T-helper 22 cell (primary cell): ENCODE measurements around the gene PPP1R18.
A peak's percentile ranks its signal among the peaks of the same experiment; 100 is the strongest.
"Not testable (repeated sequence)": the region's sequence is repeated elsewhere in the genome, so short reads cannot be mapped to it uniquely, and the experiment has no call there.

Source experiments
- DNase-seq: peaks from one replicate; pipeline ENCODE4 v3.0.0-alpha.2; 2020; ENCODE audit warnings: low read depth

PPP1R18 gene

DNA sequence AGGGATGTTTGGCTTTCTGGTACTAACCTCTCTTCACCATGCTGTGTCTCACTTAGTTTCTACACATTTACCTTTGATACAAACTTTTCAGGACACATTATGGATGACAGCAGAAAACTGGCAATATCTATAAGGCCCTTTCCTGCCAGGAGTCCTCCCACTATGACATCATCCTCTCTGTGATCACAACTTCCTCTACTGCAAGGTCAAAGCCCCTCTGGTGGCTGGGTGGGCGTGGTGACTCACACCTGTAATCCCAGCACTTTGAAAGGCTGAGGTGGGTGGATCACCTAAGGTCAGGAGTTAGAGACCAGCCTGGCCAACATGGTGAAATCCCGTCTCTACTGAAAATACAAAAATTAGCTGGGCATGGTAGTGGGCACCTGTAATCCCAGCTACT lies 20.1 kb downstream of the PPP1R18 start:
- not testable (repeated sequence) for DNase-seq

DNA sequence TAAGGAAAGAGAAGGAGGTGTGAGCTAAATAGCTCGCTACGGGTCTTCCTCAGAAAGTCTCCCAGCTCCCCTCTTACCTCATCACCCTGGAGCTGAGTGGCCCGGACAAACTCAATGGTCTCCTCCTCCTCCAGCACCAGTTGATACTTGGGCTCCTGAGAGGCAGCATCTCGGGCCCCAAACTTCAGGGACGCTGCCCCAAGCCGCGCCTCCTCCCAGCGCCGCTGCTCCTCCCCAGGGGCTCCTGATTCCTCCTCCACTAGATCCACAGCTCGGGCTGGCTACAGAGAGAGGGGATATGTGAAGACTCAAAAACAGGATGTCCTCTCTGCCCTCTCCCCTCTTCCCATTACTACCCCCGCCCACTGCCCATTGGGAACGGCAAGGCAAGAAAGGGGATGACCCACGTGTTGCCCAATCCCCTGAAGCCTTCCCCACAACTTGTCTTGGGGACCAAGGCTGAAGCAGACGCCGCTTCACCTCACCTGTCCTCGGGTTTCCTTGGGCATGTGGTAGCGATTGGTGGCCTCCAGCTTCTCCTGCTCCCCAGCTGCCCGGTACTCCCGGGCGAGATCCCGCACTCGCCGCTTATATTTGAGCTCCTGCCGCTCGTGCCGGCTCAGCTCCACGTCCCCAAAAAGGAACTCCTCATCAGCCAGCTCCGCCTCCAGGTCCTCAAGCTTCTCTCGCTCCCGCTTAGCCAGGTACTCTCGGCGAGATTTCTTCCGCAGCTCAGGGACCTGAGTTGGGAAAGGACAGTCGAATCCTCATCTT lies 21.3 kb downstream of the PPP1R18 start:
- no peak for DNase-seq

DNA sequence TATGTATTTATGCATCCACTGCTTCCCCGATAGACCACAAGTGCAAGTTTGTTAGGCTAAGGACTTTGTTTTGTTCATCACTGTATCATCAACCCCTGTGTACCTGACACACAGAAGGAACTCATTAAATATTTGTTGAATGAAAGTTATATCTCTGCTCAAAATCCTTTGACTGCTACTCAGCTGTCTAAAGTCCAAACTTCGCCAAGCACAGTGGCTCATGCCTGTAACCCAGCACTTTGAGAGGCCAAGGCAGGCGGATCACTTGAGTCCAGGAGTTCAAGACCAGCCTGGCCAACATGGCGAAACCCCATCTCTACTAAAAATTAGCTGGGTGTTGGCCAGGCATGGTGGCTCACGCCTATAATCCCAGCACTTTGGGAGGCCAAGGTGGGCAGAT lies 28.5 kb downstream of the PPP1R18 start:
- not testable (repeated sequence) for DNase-seq

DNA sequence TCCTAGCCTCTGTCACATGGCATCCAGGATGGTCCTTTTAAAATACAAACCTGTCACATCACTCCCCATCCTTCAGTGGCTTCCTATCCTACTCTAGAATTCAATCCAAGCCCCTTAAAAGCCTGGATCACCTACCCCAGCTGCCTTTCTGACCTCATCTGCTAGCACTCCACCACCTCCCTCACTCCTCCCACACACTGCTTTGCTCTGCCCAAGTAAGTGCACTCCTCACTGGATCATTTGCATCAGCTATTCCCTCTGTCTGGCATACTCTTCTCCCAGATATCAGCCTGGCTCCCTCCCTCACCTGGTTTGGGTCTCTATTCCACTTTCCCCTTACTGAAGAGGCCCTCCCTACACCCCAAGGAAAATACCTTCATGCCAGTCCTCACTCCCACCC lies 29.0 kb downstream of the PPP1R18 start:
- DNase-seq: no peak

DNA sequence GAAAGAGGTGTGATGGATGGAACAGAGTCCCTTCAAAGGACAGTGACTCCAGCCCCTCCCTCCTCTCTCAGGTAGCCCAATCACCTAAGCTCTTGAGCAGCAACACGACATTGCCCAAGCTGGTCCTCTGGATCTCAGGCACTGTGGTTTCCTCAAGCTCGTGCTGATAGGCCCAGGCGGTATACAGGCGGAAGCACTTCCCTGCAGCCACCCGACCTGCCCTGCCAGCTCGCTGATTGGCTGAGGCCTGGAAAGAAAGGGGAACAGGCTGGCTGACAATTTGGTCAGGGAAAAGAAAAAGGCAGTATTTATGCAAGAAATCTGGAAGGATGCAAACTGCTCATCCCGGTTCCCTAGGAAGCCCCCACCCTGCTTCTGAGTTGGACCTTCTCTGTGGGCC lies 29.9 kb downstream of the PPP1R18 start:
- no peak for DNase-seq

DNA sequence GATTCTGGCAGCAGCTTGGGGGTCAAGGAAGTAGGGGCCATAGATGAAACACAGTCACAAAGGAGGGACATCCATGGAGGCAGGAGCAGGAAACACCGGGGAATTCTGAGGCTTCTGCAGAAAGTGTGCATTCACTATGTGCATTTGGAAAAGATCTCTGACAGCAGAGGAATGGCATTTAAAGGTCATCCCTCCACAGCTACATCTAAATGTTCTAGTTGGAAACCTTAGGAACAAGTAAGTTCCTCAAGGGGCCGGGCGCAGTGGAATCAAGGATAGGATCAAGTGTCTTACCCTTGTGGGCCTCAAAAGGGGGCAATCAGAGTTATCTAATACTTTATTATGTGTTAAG lies 30.7 kb downstream of the PPP1R18 start:
- DNase-seq: no peak

DNA sequence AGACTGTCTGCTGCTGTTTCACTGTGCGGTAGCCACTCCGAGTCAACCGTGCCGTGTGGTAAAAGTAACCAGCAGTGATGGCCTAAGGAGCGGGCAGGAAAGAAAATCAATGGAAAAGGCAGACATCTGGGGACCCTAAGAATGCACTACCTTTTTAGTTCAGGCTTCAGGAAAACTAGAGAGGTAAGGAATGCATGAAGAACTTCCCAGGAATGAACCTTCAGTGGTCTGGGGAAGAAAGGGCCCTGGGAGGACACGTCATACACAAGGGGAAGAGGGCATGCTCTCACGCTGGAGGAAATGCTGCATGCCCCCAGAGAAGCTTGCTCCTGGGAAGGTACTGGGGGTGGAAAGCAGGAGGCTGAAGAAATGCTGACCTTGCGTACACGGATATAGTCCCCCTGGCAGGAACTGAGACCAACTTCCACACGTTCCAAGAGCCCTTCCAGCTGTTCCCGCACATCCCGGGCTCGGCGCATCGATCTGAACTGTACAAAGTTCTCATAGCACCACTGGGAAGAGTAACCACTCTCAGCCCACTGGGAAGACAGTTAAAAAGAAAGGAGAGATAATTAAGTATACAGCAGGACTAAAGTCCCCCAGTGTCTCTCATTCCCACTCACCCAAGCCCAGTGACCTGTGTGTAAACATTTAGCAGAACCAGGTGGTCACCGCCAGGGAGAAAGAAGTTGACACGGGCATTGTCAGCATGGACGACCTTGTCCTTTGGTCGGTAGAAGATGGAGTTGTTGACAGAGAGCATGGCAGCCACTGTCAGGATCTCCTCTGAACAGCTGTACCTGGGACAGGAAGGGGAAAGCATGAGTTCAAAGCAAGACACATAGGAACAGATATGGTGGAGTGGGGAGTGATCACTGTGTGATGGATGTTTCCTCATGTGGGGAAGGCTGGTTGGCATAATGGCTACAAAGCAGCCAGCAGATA lies 31.4 kb downstream of the PPP1R18 start:
- no peak for DNase-seq

DNA sequence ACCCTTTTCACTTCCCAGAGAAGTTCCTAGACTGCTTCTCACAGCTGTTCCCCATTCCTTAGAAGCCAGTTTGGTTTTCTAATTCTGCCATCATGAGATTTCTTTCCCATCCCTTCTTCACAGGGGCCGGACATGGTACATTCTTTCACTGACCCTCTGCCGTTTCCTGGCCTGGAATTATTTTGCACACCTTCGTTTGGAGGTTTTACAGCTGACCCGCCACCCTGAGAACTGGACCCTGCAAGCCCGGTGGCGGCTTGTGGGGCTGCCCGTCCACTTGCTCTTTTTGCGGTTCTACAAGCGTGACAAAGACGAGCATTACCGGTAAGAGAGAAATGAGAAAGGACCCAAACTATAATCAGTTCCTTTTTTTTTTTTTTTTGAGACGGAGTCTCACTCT lies 35.3 kb downstream of the PPP1R18 start:
- DNase-seq: no peak

DNA sequence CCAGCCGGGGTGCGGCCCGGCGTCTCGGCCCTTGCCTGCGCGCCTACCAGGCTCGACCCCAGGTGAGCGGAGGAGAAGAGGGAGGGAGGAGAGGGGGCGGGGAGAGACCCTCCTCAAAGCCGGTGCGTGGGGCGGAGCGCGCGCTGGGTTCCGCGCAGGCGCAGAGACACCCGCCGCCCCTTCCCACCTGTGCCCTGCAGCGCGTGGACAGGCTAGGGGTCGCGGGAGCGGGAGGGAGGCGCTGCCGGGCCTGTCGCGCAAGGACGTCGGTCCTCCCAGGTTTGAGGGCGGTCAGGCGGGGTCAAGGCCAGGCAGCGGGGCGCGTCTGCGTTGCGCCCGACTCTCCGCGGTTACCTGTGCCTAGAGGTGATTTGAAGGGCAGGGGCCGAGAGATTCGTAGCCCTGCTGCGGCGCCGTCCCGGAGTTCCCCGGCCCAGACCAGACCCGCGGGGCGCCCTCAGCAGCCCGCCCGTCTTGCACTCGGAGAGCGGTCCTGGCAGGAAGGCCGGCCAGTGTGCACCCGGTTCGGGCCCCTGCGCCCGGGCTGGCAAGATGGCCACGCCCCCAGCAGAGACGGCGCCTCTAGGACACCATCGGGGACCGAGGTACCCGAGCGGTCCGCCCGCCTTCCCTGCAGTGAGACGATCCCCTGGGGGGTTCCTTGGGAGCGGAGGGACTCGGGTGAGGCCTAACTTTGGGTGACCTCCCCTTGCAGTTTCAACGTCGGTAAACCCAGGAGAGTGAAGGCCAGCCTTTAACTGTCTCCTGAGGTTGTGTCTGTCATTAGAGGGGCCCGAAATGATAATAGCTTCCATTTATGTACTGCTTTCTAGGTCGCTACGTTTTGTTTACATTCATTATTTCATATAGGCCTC lies 39.0 kb downstream of the PPP1R18 start:
- peak; percentile 54 for DNase-seq

DNA sequence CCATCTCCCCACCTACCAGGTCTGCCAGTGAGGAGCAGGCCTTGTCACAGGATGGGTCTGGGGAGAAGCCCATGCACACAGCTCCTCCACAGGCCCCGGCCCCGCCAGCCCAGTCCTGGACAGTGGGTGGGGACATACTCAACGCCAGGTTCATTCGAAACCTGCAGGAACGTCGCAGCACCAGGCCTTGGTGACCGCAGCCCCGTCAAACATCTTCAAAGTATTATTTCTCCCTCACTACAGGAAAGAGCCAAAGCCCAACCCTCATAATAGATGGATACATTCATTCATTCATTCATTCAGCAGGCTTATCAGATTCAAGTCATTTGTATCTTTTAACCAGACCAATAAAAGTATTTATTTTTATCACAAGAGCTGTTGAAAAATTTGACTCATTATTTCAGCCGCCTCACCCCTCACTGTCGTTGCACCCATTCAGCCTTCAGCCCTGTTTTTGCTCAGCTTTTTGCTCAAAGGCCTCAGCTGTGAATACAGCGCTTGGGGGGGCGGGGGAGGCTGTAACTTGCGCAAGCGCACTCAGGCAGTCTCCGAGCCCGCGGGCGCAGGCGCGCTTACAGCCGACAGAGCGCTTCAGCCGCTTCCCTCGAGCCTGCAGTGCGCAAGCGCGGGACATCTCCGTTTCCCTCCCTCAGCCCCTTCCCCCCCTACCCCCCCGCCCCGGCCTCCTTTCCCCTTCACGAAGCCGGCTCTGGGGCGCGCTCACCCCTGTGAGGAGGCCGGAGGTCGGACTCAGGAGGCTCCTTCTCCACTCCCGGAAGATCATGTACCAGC lies 39.8 kb downstream of the PPP1R18 start, which contains the start of gene C6orf136:
TSS of gene C6orf136 (plus strand) at position 684 of the 792 bp plus-strand sequence. CDS start at position 783, 99 bp downstream.
- peak; percentile 90 for DNase-seq

DNA sequence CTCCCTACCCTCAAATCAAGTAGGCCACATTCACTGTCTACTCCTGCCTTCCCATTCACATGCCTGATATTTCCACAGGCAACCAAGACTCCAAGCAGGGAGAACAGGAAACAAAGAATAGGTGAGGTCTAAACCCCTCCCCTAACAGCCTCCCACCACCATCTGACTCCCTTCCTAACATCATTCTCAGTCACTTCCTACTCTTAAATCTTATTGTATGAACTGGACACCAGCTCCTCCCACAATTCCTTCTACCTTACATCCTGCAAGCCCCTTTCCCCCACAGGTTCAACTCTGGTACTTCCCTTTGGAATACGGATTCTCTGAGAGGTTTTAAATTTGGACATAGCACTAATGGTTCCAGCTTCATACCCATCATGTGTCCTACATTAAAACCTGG lies 40.5 kb downstream of the PPP1R18 start:
- no peak for DNase-seq

DNA sequence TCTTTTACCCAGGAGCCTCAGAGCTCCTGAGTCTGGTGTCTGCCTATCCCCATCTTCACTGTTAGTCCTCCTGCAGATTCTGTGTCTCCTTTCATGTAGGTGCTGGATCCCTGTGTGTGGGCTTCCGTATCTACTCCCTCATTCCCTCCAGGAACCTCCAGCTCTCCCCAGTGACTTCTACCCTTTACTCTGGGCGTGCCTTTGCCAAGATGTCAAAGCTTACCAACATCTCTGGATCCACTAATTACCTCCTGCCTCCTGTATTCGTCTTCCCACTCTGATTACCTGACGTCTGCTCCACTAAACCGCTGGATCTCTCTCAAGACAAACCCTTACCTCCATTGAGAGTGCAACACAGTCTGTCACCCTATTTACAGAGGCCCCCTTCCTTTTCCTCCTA lies 41.7 kb downstream of the PPP1R18 start:
- no peak for DNase-seq

DNA sequence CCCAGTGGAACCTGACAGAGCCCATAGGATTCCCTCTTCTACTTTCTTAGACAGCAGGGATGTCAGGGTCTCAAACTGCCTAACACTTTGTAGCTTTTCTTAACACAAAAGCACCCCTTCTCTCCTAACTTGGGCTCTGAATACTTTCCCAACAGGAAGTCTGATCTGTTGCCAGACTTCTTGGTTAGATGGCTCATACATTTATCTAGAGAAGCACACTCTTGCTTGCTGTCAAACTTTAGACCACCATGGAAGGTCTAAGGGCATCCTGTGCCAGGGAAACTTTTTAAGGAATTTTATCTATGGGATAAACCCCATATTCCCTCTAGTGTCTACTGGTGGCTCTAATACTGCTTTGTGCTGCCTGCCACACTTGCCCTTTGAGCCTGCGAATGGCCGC lies 42.8 kb downstream of the PPP1R18 start:
- DNase-seq: no peak

DNA sequence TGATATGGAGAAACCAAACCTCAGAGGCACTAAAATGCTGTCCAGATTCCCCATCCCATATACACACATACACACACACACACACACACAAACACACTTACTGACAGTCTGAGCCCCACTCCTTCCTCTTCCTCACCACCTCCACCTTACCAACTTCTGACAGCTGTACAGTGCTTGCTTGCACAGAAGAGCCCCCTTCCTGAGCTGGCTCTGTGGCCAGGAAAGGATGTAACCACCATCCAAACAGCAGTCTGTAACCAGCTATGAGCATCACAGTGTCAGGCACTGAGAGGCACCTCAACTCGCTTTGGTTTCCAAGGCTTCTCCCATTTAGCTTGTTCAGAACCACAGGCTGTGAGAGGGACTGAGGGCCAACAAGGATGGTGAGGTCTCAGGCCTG lies 45.4 kb downstream of the PPP1R18 start:
- no peak for DNase-seq

DNA sequence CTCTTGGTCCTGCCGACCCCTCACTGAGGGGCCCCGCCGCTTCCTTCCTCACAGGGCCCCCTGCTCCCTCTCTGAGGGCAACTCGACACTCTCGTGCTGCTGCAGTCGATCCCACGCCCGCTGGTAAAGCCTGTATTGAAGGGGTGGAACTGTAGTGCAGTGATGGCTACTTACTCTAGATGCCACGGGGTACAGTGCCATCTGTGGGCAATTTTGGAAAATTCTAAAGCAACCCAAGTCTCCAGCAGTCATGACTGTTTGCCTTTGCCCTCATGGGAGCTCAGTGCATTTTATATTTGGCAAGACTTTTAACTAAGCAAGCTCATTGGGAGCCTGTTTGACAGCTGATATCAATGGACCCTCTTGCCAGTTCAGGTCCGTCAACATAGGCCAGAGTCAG lies 46.0 kb downstream of the PPP1R18 start:
- DNase-seq: no peak

DNA sequence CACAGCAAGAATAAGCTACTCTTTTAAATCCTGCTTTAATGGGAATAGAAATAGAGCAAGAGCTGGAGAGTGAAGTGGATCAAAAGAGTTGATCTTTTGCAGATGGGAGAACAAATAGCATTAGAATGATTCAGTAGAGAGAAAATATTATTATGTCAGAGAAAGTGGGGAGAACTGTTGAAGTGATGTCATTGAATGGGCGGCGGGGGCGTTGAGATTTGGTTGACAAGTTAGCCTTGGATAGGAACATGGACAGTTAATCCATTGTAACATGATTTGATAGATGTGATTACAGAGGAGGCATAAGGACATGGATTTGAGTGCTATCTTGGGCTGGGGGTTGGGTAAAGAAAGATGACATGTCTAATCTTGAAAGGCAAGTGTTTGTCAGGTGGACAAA lies 50.6 kb downstream of the PPP1R18 start:
- DNase-seq: no peak

DNA sequence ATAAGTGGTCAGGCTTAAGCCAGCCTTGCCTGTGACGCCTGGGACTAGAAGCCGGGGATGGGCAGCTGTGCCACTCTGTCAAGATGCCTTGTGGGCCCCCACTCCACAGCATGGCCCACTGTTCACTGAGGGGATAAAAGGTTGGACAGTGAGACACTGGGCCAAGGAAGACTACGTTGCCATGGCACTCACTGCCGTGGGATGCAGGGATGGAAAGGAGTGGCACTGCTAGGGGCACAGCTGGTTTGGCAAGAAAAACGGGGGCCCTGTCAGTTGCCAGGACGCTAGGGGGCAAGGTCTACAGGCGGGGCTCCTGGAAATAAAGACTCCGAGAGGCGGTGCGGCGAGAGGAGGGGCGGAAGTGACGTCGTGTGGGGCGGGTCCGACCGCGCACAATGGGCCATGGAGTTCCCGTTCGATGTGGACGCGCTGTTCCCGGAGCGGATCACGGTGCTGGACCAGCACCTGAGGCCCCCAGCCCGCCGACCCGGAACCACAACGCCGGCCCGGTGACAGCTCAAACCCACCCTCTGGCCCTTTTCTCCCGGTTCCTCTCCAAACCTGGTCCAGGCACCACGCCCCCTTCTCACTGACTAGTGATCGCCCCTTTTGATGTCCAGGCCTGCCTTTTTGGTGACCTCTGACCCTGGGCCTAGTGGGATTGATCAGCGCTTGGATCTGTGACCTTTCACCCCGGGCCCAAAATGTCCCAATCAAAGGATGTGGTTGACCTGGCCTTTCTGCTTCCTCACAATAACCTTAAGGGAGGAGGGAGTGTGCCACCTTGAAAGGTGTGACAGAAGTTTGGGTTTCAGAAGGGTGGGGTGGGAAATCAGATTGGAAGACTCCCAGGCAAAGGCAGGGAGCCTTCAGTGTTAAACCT lies 59.7 kb downstream of the PPP1R18 start, which contains the start of gene ATAT1:
TSS of gene ATAT1 (plus strand) at position 391 of the 883 bp plus-strand sequence.
- DNase-seq: peak; percentile 85
